ENCODE data around the gene GCSH.

GCSH gene

GRCh38 chr16:81053761-81054160 is 42.4 kb downstream of the GCSH start:
- in situ Hi-C loops (cut with MboI; ENCODE audit: low sequenced_read_pairs) = no loop called here

DNA sequence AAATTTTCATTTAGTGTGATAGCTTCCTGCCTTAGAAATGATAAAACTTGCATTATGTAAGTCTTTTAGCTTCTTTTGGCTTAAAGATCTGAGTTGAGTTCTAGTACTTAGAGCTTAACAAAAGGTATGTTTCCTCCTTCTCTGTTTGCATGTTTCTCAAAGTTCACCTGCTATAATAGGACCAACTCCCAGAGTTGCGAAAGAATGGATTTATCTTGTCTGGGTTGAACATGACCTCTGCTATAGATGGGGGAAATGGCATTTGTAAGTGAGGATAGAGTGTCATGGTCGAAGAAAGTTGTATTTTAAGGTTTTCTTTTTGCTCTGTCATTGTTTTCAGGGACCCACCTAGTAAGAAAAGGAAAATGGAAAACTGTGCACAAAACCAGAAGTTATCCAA is 53.4 kb downstream of the GCSH start:
- in situ Hi-C loops (cut with MboI; ENCODE audit: low sequenced_read_pairs) = no loop called here

- in situ Hi-C loops (cut with MboI; ENCODE audit: low sequenced_read_pairs) = no loop called here
Measured at GRCh38 chr16:81041696-81042095, 54.5 kb downstream of the GCSH start.

DNA sequence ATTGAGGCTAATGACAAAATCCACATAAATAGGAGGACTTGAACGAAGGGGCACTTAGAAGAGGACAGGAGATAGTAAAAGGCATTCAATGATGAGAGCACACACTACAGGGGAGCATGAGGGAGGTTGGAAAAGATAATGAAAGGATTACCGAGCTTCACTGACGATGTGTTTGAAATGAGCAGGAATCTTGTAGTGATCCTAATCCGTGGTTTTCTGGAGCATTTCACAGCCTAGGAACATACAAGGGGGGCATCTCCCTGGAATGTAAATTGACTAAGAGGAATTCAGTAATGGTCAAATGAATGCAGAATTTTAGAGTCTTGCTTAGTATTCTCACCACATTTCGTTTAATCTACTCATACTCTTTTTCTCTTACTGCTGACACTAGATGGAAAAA is 55.4 kb downstream of the GCSH start:
- in situ Hi-C loops (cut with MboI; ENCODE audit: low sequenced_read_pairs) = no loop called here

DNA sequence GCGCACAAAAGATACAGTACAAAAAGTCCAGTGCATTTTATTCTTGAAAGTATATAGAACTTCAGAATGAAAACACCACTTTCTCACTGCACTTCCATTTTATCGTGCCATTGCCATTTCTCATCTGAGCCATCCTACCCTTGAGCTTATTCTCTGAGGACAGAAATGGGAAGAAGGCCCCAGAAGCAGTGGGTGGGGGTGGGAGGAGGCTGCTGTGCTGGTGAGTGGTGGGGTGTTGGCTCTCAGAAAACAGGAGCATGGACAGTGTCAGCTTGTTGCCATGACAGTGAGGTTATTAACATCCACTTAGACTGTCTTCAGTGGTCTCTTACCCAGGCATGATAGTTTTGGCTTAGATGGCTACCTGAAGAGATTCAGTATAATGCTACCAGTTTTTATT is 56.1 kb downstream of the GCSH start:
- in situ Hi-C loops (cut with MboI; ENCODE audit: low sequenced_read_pairs) = no loop called here

DNA sequence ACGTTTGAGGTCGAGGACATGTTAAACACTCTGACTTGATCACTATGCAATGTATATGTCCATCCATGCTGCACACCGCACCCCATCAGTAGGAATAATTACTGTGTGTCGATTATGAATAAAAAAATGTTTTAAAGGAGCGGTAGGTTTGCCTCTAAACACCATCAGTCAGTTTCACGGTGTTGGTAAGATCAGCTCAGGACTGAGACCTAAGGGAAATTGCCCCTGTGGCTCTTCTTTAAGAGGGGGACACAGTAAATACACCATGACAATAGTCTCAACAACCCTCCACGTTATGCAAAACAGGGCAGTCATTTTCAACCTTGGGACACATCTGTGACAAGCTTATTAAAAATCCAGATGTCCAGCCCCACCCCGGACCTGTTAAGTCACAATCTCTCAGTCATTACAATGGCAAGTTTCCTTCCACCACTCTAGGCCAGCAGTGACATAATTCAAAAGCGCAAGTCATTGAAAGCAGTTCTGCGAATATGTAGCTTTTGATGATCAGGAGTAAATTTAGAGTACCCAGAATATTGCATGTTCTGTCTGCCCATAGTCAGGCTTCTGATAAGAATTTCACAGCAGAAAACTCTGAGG is 59.3 kb downstream of the GCSH start:
- in situ Hi-C loops (cut with MboI; ENCODE audit: low sequenced_read_pairs) = no loop called here

DNA sequence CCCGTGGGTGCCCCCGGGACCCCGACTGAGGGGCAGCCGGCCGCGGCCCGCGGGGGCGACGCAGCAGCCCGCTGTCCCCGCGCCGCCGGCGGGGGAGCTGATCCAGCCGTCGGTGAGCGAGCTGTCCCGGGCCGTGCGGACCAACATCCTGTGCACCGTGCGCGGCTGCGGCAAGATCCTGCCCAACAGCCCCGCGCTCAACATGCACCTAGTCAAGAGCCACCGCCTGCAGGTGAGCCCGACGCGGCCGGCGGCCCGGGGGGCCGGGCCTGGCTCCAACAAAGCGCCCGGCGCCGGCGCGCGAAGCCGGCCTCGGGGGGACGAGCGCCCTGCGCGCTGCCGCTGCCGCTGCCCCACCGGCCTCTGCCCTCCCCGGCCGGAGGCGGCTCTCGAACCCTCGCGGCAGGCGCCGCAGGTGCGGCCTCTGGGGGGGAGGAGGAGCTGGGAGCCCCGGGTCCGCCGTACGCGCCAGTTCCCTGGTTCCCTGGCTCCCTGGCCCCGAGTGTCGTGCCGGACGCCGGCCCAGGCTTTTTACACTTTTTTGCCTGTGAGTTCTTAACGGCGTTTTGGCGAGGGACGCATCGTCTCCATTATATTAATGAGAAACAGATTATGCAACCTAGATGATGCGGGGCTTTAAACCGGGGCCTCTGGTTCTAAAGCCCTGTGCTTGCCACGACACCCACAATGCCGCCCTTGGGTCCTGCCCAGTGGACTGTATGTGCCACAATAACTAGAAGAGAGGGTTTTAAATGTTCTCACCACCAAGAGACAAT is 60.0 kb downstream of the GCSH start:
- in situ Hi-C loops (cut with MboI; ENCODE audit: low sequenced_read_pairs) = no loop called here

DNA sequence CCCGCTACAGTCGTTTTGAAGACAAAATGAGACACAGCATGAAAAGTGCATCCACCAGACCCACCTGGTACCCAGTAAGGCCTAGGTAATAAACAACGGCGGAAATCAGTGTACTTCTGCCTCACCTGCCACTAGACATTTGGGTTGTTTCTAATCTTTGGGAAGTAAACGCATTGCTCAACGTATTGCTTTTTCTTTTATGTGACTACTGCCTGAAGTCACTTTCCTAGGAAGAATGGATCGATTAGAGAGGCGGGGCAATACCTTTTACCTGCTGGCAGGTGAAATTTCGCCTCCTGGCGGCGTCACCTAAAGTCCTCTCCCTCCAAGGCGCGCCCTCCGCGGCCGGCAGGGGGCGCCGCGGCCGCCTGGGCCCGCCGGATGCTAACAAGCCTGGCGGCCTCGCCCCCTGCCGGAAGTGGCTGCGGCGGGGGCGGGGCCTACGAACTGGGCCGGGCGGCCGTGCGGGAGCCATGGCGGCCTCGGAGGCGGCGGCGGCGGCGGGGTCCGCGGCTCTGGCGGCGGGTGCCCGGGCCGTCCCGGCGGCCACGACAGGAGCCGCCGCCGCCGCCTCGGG is 60.7 kb downstream of the GCSH start, which contains the start of gene ATMIN:
Gene ATMIN (plus strand): TSS at position 445 of the 577 bp plus-strand sequence. CDS start 29 bp downstream, at position 474.
- in situ Hi-C loops (cut with MboI; ENCODE audit: low sequenced_read_pairs) = no loop called here

Data from HL-60/S4 treated with retinoic acid at 250 ng/mL for 4 days and 3 days (cell line).